Hypothalamus (tissue), 51 donors: ENCODE measurements around the gene RASSF1.
A peak's percentile ranks its signal among the peaks of the same experiment; 100 is the strongest.

Experiments
- DNase-seq, 51 donors: peaks; one replicate each; lab custom pipeline; 2025; lab: John Stamatoyannopoulos, UW

Gene RASSF1, protein sequence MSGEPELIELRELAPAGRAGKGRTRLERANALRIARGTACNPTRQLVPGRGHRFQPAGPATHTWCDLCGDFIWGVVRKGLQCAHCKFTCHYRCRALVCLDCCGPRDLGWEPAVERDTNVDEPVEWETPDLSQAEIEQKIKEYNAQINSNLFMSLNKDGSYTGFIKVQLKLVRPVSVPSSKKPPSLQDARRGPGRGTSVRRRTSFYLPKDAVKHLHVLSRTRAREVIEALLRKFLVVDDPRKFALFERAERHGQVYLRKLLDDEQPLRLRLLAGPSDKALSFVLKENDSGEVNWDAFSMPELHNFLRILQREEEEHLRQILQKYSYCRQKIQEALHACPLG

GRCh38 chr3:50340448-50341329 is at the start of gene RASSF1:
Gene RASSF1 (minus strand): TSS chr3:50340836. CDS start chr3:50340805, 31 bp downstream.
- DNase-seq = peak in 4 of 51 donors; percentile 19 to 31 (median 26)

DNA sequence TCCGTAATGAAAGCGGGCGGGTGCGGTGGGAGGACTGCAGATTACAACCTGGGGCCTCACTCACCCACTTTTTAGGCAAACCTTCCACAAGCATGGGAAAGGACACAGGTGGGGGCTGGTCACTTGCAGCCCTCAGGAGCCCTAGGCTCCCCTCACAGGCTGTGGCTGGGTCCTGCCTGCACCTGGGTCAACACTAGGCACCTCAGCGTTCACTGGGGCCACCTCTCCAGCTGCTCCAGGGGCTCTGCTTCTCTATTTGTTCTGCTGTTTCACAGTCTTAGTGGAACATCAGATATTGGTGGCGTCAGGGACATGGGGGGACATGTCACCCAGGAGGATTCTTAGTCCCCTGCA is 48.8 kb upstream of the RASSF1 start:
- DNase-seq = no peak

GRCh38 chr3:50388720-50389413 is 48.2 kb upstream of the RASSF1 start:
- DNase-seq = no peak

GRCh38 chr3:50388016-50388719 is 47.5 kb upstream of the RASSF1 start:
- DNase-seq = peak in 8 of 51 donors; percentile 3 to 22 (median 10)

DNA sequence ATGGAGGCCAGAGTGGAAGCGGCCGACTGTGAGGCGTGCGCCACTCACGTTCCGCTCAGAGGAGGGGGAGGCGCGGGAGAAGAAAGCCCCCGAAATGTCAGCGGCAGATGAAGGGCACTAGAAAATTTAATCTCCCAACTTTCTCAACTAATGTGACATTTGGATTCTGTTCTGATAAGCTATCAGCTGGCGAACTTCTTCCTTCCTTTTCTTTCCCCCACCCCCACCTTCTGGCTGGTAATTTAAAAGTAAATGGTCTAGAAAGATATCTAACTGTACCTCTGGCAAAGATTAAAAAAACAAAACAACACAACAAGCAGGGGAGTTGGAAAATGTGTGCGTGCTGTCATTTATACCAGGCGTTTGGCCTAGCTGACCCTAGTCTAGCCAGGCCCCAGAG is 45.1 kb upstream of the RASSF1 start:
- DNase-seq = no peak

GRCh38 chr3:50383750-50384149 is 43.1 kb upstream of the RASSF1 start:
- no peak for DNase-seq

DNA sequence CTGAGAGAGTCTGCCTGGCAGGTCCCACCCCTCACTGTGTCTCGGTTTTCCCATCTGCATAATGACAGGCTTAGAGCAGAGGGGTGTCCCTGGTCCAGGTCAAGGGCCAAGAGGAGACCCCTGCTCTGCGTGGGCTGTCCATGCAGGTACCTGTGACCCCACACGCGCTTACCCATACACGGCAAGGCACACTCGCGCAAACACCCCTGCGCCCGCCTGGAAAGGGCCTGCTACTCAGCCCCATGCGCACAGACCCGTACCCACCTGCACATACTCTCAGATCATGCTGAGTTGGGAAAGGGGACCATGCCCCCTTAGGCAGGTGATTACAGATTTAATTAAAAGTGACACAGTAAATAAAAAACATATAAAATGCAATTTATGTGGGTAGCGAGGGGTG is 42.1 kb upstream of the RASSF1 start:
- no peak for DNase-seq

GRCh38 chr3:50381383-50381782 is 40.7 kb upstream of the RASSF1 start:
- DNase-seq = no peak

DNA sequence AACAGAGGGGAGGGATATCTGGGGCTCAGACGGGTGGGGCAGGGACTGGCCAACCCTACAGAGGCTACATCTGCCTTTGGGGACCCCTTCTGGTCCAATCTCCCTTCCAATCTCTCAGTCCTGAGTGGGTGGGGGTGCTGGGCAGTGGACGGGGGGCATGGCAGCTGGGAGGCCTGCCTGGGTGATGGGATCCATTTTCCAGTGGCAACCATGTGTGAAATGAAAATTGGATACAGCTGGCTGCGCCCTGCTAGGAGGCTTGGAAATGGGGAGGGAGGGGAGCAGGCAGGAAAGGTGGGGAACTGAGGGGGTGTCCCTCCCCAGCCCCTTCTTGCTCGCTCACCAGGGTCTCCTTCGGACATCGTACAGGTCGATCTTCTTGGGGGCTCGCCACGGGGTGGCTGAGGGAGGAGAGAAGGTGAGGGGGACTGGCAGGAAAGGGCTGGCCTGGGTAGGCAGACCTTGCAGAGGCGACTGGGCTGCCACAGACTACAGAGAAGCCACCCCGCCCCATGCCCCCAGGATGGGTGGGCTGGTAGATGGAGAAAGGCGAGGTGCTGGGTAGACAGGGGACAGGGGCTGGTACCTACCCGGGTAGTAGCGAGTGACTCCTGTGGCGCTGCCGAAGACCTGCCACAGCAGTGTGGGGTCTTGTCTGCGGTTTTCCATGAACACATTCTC is 39.9 kb upstream of the RASSF1 start:
- DNase-seq = no peak

- DNase-seq = no peak
Measured at GRCh38 chr3:50378757-50379156, 38.1 kb upstream of the RASSF1 start.

- no peak for DNase-seq
Measured at GRCh38 chr3:50378024-50378423, 37.4 kb upstream of the RASSF1 start.

- no peak for DNase-seq
Measured at GRCh38 chr3:50375258-50375931, 34.8 kb upstream of the RASSF1 start.

DNA sequence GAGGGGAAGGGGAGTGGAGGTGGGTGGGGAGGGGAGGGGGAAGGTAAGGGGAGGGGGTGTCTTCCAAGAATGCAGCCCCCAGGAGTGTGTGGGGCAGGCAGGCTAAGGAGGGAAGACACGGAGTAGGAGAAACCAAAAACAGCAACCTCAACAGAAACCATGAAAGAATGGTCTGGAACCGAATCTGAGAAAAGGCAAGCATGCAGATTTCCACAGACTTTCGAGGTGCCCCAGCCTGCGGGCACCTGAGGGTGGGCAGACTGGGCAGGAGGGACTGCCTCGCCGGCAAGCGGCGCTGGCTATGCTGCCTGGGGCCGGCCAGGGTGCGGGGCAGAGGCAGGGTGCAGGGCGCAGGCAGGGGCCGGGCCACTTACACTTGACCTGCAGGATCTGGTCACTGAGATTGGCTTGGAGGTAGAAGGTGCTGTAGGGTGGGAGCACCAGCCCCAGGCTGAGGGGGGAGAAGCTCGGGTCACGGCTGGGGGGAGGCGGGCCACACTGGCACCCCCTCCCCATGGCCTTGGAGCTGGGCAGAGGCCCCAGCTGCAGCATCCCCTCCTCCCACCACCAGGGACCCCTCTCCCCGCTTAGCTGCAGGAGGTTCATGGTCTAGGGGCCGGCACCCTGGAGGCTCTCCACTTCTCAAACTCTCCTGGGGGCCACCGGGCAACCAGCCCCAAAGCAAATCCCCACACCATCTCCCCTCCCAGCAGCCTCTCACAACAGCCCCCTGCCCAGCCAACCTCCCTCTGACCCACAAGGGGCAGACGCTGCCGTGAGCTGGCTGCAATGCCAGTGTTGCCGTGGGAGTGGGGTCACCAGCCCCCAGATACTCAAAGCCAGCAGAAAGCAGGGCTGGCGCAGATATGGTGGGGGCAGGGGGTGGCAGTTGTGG is 34.0 kb upstream of the RASSF1 start:
- DNase-seq = no peak

GRCh38 chr3:50373146-50374051 is 32.8 kb upstream of the RASSF1 start:
- DNase-seq = no peak

DNA sequence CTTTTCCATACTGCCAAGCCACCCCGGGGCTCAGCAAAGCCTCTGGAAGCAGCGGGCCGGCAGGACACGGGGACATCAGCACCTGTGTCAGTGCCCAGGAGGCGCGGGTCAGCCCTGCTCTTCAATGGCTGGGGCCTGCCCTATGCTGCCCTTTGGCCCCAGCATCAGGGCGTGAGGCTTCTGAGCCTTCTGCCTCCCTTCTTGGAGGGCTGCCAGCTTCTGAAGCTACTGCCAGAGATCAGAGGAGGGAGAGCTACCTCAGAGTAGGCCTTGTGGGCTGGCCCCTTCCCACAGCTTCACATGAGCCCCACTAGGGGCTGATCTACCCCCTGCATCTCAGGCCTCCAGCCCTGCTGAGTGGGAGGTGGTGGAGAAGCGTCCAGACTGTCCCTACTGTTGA is 31.7 kb upstream of the RASSF1 start:
- no peak for DNase-seq

DNA sequence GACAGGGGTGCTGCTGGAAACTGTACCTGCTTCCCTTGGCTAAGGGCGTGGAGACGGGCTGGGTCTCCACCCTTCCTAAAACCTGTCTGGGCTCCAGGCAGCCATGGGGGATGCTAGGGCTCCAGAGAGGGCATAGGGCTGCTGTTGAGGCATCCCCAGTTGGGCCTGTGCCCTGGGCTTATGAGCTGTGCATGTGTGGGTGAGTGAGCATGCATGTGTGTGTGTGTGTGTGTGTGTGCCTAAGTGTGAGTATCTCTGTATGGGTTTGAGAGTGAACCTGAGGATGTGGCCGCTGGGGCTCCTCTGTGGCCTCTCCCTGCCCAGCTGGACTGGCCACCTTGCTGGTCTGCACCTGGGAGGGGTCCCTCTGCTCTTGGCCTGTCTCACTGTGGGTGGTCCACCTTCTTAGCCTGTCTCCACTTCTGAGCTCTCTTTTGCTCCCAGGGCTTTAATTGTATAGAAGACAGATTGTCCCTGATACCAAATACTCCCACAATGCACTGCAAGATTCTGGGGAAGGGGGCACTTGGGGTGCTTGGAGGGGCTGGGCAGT is 30.6 kb upstream of the RASSF1 start:
- DNase-seq = peak in 1 of 51 donors; percentile 8

DNA sequence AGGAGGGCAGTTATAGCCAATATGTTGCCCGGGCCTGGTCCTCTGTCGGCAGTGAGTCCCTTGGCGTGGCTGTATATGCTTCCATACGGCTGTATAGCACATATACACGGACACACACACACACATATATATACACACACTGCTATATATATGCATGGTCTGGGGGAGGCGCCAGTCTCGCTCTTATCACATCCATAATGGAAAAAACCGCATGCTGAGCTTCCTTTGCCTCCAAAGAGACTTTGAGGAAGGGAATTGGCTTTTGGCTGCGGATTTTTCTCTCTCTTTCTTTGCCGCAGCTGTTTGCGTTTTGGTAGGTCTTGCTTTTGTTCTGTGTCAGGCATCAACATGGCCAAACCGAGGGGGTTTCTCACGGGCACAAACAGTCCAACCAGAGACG is 30.0 kb upstream of the RASSF1 start:
- DNase-seq = no peak
